HG03439 (cell line): Measurements from ENCODE around the gene KLHL22.
"Not testable (repeated sequence)": the region's sequence is repeated elsewhere in the genome, so short reads cannot be mapped to it uniquely, and the experiment has no call there.

Experiments used
- ATAC-seq: cut with Tn5 transposase; IDR thresholded peaks from one replicate; pipeline ENCODE4 v1.9.1; 2021; ENCODE audit warnings: mild to moderate bottlenecking, moderate library complexity; ENCODE audit not compliant: unreplicated experiment

Gene KLHL22, protein sequence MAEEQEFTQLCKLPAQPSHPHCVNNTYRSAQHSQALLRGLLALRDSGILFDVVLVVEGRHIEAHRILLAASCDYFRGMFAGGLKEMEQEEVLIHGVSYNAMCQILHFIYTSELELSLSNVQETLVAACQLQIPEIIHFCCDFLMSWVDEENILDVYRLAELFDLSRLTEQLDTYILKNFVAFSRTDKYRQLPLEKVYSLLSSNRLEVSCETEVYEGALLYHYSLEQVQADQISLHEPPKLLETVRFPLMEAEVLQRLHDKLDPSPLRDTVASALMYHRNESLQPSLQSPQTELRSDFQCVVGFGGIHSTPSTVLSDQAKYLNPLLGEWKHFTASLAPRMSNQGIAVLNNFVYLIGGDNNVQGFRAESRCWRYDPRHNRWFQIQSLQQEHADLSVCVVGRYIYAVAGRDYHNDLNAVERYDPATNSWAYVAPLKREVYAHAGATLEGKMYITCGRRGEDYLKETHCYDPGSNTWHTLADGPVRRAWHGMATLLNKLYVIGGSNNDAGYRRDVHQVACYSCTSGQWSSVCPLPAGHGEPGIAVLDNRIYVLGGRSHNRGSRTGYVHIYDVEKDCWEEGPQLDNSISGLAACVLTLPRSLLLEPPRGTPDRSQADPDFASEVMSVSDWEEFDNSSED

DNA sequence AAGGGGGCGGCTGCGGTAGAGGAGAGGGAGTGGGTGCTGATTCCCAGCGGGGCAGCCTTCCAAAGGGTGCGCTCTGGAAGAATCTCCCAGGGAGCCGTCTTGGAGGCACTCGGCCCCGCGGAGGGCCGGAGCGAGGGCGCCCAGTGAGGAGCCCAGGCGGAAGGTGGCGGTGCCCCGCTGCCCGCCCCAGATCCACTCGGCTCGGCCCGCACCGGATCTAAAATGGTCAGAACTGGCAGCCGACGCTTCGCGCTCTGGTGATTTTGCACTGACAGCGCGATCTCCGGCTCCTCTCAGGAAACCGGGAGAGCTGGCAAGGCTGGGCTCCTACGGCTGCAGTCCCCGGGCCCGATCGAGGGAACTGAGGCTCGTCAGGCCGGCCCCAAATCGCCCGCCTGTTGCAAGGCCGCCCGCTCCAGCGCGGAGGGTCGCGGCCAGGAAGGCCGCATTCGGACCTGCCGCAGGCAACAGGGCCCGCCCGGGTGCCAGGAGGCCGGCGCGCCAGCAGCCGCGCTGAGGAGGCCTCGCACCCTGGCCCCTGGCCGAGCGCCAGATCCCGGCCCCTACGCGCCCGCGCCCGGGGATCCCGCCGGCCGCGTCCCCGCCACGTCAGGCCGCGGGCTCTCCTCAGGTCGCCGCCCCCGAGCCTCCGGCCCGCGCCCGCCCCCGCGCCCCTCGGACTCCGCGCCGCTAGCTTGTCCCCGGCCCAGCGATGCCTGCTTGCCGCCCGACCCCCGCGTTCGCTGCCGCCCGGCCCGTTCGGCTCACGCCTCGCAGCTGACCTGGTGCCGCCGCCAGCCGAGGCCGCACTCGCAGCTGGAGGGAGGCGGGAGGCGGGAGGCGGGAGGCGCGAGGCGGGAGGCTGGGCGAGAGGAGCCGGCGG, at the start of gene KLHL22:
Gene KLHL22, minus strand, starts transcription at position 818 of the 883 bp plus-strand sequence. CDS start 6,584 bp downstream, outside the sequence.
- ATAC-seq, result peak; percentile 67

DNA sequence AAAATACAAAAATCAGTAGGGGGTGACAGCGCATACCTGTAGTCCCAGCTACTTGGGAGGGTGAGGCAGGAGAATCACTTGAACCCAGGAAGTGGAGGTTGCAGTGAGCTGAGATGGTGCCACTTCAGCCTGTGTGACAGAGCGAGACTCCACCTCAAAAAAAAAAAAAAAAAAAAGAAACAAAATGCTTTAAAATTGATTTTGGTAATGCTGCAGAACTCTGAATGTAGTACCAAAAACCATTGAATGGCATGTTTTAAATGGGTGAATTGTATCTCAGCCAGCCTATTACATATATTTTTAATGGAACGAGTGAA, 49.7 kb upstream of the KLHL22 start:
- ATAC-seq, result not testable (repeated sequence)

DNA sequence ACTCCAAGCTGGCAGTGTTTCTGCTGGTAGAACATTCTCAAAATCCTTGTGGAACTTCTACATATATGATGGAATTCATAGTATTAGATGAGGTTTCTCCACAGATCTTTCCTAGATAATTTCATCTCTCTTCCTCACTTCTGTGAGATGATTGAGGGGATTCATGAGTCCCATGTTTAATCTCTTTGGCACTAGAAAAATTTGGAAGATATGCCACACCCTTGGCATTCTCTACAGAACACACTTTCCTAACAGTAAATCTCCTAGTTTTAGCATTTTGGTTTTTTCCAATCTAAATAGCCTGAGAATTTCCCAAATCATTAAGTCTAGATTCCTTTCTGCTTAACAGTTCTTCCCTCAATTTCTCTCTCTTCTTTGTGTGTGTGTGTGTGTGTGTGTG, 47.1 kb upstream of the KLHL22 start:
- ATAC-seq, result no peak

DNA sequence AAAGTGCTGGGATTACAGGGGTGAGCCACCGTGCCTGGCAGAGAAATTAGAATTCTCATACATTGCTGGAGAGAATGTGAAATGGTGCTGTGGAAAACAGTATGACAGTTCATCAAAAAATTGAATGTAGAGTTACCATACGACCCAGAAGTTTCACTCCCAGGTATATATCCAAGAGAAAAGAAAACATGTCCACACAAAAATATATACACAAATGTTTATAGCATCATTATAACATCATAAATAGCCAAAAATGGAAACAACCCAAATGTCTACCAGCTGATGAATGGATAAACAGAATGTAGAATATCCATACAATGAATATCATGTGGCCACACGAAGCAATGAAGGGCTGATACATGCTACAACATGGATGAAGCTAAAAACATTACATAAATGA, 46.5 kb upstream of the KLHL22 start:
- ATAC-seq, result no peak

DNA sequence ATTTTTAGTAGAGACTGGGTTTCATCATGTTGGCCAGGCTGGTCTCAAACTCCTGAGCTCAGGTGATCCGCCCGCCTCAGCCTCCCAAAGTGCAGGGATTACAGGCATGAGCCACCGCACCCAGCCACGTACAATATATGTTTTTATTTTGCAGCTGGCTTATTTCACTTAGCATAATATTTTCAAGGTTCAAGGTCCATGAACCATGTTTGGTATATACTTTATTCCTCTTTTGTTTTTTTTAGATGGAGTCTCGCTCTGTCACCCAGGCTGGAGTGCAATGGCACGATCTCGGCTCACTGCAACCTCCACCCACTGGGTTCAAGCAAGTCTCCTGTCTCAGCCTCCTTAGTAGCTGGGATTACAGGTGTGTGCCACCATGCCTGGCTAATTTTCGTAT, 43.3 kb upstream of the KLHL22 start:
- ATAC-seq, result not testable (repeated sequence)

DNA sequence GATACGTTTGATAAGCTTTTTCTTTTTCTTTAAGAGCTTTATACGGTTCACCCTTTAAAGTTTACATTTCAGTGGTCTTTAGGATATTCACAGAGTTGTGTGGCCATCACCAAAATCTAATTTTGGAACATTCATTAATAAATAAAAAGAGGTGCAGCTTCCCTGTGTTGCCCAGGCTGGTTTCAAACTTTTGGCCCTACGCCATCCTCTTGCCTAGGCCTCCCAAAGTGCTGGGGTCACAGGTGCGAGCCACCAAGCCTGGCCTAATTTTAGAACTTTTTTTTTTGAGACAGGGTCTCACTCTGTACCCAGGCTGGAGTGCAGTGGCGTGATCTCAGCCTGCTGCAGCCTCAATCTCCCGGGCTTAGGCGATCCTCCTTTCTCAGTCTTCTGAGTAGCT, 42.4 kb upstream of the KLHL22 start:
- no peak for ATAC-seq

DNA sequence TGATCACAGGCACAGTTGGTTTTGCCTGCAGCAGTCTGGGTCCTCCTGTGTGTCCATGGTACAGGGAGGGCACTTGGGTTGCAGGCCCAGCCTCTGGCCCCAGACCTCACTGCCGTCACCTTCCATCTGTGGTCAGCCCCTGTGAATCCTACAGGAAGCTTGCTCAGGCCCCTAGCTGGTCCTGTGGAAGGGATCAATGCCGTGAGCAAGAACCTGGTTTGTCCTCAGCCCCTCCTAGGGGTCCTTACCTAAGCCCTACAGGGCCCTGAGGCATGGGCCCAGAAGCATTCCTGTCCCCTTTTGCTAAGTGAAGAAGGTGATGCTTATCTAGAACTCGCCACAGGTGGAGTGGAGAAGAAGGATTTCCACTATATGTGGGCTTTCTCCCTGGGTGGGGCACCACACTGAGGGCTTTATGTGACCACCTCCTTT, 41.7 kb upstream of the KLHL22 start:
- no peak for ATAC-seq

DNA sequence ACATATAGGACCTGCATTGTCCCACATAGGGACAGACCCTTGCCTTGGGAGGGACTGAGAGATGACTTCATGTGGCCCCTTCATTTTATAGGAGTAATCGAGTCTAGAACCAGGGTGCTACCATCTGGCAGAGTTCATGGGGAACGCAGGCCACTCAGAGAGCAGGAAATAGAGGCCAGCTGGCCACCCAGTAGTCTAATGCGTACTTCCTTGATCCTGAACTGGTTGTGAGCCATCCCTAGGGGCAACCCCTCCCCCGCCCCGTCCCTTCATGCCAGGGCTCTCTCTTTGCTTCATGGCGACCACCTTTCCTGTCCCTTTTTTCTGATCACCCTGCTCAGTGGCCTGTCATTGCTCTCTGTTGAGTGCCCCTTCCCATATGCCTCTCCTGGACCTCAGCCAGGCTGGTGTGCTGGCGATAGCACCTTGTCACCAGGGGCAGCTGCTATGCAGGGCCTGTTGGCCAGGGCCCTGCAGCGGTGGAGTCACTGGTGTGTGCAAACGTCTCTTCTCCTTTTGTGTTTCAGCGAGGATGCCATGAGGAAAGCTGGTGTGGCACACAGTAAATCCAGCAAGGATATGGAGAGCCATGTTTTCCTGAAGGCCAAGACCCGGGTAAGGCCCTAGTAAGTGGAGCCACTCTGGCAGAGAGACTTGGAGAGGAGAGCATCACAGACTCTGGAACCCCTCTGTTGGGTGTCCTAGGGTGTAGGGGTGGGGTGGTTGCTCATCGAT, 41.2 kb upstream of the KLHL22 start:
- no peak for ATAC-seq

DNA sequence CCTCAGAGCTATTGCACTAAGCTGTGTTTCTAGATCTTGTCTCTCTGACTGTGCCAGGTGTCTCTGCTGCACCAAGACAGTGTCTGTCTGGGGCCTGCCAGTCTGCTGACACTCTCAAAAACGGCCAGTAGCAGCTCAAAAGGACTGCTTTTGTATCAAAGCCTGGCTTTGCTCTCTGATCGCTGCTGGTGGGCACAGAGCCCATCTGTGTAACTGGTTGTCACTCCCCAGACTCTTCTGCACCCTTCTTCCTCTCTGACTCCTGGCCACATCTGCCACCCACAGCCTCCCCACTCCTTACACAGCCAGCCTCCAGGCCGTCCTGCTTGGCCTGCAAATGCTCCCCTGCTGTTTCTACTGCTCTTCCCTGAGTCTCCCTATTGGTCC, 38.3 kb upstream of the KLHL22 start:
- ATAC-seq, result no peak

DNA sequence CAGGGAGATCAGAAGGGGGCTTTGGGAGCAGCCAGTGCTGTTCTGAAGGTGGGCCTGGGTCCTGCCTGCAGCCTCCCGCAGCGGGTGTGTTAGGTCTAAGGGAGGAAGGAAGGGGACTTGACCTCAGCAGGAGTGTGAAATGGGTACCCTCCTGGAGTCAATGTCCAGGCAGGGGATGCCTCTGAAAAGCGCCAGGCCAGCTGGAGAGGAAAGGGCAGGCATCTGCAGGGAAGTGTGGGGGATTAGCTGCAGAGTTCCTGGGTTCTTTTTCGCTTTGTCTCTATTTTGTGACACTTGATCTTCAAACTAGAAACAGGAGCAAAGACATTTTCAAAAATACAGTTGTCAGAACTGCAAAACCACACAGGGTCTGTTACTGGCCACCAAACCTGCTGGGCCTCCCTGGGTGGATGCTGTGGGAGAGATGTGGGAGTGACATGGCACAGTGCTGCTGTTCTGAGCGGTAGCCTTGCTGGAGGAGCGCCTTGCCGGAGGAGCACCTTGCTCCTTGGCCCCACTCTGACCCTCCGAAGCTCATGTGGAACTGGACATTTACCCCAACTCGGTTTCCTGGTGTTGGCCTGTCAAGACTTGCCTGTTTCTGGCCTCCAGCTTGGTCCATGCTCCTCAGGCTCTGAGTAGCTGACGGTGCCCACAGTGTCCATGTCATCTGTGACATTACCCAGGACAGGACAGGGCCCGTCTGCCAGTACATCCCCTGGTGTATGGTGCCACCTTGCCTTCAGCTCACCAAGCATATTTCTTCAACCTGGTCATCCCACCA, 37.7 kb upstream of the KLHL22 start:
- no peak for ATAC-seq

DNA sequence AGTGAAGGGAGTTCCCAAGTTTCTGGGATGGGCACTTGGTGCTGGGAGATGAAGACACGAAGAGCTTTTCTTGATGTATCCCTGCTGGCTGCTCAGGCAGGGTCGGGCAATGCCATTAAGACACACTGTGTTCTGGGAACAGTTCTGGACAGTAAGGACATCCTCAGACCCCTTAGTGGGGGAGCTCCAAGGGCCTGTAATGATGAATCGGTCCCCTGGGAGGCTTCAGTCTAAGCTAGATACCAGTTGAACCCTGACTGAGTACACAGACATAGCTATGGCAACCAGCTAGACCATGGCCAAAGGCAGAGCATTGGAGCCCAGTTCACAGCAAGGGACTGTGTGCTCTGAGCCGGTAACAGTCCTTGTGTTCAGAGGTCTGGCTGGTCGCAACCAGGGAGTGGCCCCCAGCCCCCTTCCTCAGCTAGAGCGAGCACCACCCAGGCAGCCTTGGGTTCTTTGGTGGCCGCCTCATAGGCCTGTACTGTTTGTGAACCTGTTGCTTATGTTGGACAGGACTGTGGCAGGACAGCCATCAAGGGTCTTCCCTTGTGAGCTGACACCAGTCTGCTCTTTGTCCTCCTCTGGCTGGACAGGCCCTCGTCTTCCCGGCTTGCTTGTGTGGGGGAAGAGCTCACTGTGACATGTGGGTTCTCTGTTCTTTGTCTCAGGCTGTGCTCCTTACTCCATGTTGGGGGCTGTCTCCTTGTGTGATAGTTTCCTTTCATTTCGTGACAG, 36.8 kb upstream of the KLHL22 start:
- ATAC-seq, result no peak

DNA sequence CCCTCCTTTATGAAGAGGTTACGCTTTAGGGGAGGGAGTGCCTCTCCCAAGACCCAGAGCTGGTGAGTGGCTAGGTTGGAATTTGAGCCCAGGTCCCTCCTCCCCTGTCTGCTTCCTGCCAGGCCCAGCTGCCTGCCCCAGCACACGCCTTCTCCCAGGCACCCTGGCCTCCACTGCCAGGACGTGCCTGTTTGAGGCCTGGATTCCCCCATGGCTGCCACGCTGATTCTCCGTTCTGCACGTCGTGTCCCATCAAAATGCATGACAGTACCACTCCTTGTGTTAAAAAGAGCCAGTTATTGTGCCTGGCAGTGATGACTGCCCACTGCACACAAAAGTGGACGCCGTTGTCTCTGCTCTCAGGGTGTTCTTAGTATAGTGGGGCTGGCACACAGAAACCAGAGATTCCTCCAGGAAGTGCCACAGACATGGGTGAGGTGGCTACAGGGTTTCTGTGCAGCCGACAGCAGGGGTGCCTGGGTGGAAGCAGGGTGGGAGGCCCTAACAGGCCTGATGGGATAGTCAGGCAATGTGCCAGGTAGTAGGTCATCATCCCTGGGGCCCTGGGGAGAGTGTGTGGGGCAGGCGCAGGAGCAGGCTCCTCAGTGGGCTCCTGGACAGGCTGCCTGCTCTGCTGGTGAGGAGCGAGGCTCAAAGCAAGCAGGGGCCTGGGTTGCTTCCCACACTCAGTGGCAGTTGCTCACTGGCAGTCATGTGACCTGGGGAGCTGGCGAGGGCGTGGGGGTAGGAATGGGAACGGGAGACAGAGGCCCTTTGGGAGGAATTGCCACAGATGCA, 36.0 kb upstream of the KLHL22 start:
- no peak for ATAC-seq

DNA sequence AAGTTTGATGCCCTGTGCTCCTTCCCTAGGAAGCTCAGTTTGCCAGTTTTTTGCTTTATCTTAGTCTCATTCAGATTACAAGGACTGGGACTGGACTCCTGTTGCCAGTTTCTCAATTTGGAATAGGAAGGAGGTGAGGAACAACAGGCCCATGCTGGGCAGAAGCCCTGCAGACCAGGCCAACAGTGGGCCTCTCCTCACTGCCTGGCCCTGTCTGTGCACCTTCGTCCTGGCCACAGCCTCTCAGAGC, 35.5 kb upstream of the KLHL22 start:
- ATAC-seq, result no peak

DNA sequence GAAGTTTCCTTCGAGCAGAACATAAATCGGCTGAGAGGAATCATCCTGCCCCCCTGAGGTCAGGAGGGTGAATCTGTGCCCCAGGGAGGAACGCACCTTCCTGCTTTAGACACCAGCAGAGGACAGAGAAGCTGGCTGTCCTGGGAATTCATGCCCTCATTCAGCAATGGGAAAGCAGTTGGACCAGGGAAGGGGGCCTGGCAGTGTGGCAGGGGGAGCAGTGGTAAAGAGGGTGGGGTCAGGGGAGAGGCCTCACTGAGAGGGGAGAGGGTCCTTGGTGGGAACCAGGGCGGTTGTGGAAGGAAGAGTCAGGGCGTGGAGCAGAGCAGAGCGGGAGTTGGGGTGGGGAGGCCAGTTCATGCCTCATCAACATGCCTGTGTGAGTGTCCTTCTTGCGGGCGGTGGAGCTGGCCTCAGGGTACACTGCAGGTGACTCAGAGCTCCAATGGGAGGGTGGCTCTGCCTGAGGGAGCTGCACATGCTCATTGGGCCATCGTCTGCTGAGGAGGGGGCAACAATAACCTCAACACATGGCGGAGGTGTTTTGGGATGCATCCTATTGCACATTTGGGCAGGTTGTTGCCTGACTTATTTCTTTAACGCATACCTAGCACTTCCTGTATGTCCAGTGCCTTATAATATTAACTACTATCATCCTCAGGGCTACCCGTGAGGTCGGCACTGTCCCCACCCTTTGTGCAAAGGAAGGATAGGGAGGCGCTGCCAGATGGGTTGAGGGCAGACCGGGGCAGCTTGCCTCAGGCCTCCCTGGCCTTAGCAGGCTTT, 35.0 kb upstream of the KLHL22 start:
- no peak for ATAC-seq

DNA sequence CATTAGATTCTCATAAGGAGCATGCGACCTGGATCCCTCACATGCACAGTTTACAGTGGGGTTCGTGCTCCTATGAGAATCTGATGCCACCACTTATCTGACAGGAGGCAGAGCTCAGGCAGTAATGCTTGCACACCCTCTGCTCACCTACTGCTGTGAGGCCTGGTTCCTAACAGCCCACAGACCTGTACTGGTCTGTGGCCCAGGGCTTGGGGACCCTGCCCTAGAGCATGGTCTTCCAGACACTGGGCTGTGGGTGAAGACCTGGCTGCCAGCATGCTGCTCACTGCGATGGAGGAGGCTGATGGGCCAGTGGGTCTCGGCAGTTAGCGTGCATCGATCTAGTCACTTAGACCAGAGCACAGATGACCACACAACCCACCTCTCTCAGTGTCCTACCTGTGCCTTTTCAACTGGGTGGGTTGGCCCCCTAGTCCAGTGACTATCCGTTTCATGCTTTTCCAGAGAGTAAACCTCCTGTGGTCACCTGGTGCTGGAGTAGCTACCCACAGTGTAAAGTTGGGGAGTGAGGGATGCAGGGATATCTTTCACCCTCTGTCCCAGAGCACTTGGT, 32.9 kb upstream of the KLHL22 start:
- no peak for ATAC-seq

DNA sequence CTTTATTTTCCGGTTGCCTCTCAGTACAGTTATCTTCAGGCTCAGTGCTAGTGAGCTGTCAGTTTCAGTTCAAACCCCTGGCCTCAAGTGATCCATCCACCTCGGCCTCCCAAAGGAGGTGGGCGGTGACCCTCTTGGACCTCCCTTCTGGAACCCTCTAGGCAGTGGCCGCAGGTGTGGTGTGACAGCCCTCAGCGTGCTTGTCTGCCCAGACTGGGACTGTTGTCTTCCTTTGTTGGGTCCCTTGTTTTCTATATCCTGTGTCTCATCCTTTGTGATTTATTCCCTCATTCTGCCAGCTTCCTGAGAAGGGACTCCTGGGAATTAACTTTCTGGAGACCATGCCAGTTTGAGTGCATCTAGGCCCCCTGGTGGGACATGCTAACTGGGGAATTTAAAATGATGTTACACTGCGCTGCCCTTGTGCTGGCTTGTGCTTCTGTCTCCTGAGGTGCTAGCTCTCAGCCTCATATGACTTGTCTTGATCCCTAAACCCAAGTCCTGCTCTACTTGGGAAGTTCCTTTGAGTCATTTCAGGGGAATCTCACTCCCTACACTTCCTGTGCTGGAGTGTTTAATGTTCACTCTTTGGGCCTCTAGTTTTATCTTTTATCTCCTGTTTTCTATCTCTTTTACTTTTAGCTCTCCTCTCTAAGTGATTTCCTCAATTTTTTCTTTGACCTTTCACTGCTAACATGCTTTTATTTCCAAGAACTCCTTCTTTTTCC, 31.2 kb upstream of the KLHL22 start:
- ATAC-seq, result no peak

DNA sequence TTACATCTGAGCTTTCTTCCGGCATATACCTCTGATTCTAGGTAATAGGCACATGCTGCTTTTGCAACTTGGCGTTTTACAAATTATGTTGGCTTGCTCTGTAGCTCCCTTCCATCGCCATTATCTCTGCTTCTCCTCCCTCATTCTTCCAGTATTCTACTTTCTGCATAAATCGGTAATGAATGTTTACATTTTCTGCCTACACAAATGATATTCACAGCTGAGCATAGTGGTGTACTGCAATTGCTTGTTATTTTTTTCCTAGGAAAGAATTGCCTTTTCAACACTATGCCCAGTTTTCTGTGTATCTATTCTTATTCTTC, 30.7 kb upstream of the KLHL22 start:
- ATAC-seq, result no peak
